Body of pancreas (tissue), 4 donors: ENCODE measurements around the gene ACSF3.

Source experiments
- POLR2A ChIP-seq, 3 donors: fragments of 450-650 bp; IDR thresholded peaks; one replicate each; pipeline ENCODE4 v1.6.1; 2016; ENCODE audit warnings: antibody characterized with exemption in 3 of 3, mild to moderate bottlenecking in 2 of 3
- TF ChIP-seq, protein P1 (sequence below), 7 experiments: fragments of 450-650 bp in 4 of 7; fragments of 200-600 bp in 3 of 7; sonication (generic) in 3 of 7; IDR thresholded peaks; one replicate each; pipeline ENCODE4 v1.5.1; 2016 to 2019; ENCODE audit warnings: antibody characterized with exemption in 7 of 7

GRCh38 chr16:89084411-89084810 lies 9.2 kb upstream of the ACSF3 start:
- TF ChIP-seq, protein P1, sequence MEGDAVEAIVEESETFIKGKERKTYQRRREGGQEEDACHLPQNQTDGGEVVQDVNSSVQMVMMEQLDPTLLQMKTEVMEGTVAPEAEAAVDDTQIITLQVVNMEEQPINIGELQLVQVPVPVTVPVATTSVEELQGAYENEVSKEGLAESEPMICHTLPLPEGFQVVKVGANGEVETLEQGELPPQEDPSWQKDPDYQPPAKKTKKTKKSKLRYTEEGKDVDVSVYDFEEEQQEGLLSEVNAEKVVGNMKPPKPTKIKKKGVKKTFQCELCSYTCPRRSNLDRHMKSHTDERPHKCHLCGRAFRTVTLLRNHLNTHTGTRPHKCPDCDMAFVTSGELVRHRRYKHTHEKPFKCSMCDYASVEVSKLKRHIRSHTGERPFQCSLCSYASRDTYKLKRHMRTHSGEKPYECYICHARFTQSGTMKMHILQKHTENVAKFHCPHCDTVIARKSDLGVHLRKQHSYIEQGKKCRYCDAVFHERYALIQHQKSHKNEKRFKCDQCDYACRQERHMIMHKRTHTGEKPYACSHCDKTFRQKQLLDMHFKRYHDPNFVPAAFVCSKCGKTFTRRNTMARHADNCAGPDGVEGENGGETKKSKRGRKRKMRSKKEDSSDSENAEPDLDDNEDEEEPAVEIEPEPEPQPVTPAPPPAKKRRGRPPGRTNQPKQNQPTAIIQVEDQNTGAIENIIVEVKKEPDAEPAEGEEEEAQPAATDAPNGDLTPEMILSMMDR (IDR thresholded peaks at IDR 0.05), result no peak
- no peak for TF ChIP-seq POLR2A (IDR thresholded peaks at IDR 0.05)
